Activated T-cell treated with anti-CD3 and anti-CD28 coated beads, Interleukin-2, amount 50 U/mL, for 48 hours (primary cell): ENCODE measurements around the gene FGFRL1.

ENCODE experiments used
- DNase-seq, 2 experiments: peaks; one replicate each; pipeline ENCODE4 v3.0.0-alpha.2; 2020

FGFRL1 gene

GRCh38 chr4:1011022-1011665 is at the start of gene FGFRL1:
Gene FGFRL1, plus strand, starts transcription at chr4:1011626. Its CDS starts 860 bp downstream, at chr4:1012486.
- peak; percentile 92 to 95 for DNase-seq

GRCh38 chr4:962231-963208 is 48.9 kb upstream of the FGFRL1 start:
- no peak for DNase-seq

- DNase-seq: no peak
Measured at GRCh38 chr4:963276-964225, 47.9 kb upstream of the FGFRL1 start.

GRCh38 chr4:964346-965025 is 46.9 kb upstream of the FGFRL1 start:
- no peak for DNase-seq

- DNase-seq: no peak
Measured at GRCh38 chr4:965048-965765, 46.2 kb upstream of the FGFRL1 start.

GRCh38 chr4:965766-966134 is 45.7 kb upstream of the FGFRL1 start:
- DNase-seq: no peak

GRCh38 chr4:966266-967112 is 44.9 kb upstream of the FGFRL1 start:
- DNase-seq: no peak

- no peak for DNase-seq
Measured at GRCh38 chr4:967113-968104, 44.0 kb upstream of the FGFRL1 start.

GRCh38 chr4:968221-968620 is 43.2 kb upstream of the FGFRL1 start:
- no peak for DNase-seq

GRCh38 chr4:968621-969394 is 42.6 kb upstream of the FGFRL1 start:
- DNase-seq: no peak

- DNase-seq: peak in 1 of 2 experiments; percentile 25
Measured at GRCh38 chr4:970046-970745, 41.2 kb upstream of the FGFRL1 start.

- DNase-seq: no peak
Measured at GRCh38 chr4:970854-971520, 40.4 kb upstream of the FGFRL1 start.

GRCh38 chr4:971666-972500 is 39.5 kb upstream of the FGFRL1 start:
- DNase-seq: no peak

- DNase-seq: peak; percentile 62 to 70
Measured at GRCh38 chr4:972651-973424, 38.6 kb upstream of the FGFRL1 start.
